ENCODE data around the gene CDK5.
"Not testable (repeated sequence)": the region's sequence is repeated elsewhere in the genome, so short reads cannot be mapped to it uniquely, and the experiment has no call there.

The CDK5 gene

DNA sequence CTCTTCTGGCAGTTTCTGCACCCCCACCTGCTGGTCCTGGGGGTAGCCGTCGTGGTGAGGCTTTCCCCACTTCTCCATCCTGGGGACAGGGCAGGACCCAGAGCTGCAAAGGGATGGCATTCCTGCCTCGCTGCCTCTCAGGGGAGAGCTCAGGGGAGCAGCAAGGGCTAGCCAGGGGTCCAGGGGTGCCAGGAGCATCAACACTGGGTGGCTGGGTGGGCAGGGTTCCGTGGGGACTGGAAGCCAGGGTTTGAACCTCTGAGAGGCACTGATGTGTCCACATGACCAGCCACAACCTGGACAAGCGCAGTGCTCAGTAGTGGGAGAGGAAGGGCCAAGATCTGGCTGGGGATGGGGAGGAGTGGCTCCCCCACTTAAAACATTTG lies 23.8 kb downstream of the CDK5 start:
- no peak for DNase-seq (ENCODE audit: low read depth)

DNA sequence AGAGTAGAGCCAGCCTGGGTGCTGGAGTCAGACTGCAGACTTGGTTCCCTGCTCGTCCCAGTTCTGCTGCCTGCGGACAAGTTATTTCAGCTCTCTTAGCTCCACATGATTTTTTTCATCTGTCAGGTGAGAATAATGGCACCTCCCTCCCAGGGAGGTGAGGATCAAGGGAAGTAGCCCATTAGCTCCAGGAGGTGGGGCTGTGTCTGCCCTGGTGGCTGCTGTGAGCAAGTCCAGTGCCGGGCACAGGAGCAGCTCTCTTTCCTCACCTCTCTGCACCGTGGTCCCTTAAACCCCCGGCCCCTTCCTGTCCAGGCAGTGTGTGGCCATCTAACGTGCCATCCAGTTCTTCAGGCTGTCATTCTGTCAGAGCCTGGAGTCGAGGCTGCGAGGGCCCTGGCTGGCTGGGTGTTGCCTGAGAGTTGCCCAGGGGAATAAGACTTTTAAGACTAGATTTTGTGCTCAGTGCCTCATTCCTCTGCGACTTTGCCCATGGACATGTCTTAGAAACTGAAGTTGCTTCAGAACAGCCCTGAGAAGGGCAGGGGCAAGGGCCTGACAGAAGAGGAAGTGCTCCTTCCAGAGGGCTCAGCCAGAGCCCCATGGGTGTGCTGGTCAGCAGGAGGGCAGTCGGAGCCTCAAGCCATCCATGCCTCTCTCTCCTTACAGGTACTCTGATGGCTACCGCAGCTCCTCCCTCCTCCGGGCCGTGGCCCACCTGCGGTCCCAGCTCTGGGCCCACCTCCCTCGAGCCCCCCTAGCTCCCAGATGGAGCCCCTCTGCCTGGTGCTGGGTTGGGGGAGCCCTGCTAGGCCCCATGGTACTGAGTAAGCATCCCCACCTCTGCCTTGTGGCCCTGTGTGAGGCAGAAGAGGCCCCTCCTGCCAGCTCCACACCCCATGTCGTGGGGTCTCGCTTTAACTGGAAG lies 24.5 kb downstream of the CDK5 start:
- DNase-seq (ENCODE audit: low read depth), result no peak

DNA sequence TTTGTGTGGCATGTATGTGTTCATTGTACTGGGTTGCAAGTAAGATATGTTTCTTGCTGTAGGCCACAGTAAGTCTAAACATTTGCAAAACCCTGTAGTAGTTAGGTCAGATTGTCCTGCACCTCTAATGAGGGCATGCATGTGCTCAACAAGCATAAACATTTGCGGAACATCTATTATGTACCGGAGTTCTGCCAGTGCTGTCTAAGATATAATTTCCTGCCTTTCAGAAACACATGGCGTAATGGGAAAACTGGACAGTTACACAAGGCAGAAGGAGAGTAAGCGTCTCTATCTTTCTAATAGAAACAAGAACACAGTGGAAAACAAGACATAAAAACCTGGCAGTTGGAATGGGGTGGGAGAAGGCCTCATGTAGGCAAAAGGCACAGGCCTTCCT lies 26.7 kb downstream of the CDK5 start:
- no peak for DNase-seq (ENCODE audit: low read depth)

DNA sequence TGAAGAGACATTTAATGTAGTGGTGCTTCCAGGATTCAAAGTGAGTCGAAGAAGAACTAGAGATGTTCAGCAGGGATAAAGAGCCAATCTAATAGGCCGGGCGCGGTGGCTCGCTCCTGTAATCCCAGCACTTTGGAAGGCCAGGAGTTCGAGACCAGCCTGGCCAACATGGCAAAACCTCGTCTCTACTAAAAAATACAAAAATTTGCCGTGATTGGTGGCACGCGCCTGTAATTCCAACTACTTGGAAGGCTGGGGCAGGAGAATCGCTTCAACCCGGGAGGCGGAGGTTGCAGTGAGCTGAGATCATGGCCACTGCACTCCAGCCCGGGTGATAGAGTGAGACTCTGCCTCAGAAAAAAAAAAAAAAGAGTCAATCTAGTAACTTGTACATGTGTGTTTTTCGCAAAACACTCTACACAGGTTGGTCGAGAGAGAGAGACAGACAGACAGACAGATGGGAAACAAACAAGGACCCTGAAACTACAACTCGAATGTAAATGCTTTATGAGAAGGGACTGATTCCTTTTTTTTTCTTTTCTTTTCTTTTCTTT lies 28.7 kb downstream of the CDK5 start:
- DNase-seq (ENCODE audit: low read depth), result no peak

DNA sequence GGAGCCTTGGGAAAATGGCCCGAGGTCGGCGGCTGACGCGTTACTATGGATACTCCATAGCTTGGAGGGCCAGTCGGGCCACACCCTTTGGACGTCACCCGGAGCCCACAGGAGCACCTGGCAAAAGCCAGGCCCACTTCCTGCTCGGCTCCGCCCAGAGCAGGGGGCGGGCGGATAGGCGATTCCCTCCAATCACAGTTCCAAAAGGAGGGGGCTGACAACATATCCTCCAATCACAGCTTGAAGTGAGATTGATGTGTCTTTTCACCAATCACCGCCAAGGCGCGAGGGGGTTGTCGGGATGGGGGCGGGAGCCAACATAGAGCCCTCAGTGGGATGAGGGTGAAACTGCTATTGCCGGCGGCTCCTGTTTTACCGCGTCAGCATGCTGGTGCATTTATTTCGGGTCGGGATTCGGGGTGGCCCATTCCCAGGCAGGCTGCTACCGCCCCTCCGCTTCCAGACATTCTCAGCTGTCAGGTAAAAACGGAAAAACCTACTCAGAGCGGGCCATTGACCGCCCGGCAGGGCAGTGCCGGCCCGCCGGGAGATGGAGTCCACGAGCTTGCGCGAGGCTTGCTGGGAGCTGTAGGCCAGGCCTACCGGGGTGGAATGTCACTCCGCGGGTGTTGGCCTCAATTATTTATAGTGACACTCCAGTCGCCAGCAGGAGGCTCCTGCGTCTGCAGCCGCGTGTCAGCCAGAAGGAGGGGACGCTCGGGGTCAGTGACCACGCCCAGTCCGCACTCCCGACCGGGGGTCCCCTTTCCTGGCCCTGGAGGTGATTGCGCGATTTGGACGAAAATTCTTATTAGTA lies 29.4 kb downstream of the CDK5 start, which contains the start of gene ABCB8:
Gene ABCB8, plus strand, starts transcription at position 320 of the 817 bp plus-strand sequence. Its CDS starts 66 bp downstream, at position 386.
- DNase-seq (ENCODE audit: low read depth), result peak; percentile 98

DNA sequence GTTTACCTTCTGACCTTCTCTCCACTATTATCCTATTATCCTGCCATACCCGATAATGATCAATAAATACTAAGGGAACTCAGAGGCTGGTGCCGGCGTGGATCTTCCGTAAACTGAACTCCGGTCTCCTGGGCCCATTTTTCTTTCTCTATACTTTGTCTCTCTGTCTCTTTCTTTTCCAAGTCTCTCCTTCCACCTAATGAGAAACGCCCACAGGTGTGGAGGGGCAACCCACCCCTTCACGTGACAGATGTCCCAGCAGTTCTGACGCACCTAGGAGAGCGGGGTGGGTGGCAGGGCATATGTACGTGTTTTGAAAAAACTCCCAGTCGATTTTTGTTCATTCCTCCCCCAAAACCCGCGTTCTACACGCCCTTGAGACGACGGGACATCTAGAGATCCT lies 30.0 kb downstream of the CDK5 start:
- not testable (repeated sequence) for DNase-seq (ENCODE audit: low read depth)

DNA sequence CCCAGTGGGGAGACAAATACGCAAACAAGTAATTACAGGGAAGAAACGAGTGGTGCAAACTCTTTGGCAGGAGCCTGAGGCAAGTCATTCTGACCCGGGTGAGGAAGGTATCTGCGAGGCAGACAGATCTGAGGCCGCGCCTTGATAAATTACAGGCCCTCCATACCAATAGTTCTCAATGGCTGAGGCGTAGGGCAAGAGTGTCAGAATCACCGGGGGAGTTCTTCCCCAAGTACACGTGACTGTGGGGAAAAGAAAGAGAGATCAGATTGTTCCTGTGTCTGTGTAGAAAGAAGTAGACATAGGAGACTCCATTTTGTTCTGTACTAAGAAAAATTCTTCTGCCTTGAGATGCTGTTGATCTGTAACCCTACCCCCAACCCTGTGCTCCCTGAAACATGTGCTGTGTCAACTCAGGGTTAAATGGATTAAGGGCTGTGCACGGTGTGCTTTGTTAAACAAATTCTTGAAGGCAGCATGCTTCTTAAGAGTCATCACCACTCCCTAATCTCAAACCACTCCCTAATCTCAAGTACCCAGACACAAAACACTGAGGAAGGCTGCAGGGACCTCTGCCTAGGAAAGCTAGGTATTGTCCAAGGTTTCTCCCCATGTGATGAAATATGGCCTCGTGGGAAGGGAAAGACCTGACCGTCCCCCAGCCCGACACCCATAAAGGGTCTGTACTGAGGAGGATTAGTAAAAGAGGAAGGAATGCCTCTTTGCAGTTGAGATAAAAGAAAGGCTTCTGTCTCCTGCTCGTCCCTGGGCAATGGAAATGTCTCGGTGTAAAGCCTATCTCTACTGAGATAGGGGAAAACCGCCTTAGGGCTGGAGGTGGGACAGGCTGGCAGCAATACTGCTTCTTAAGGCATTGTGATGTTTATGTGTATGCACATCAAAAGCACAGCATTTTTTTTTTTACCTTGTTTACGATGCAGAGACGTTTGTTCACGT lies 30.6 kb downstream of the CDK5 start:
- DNase-seq (ENCODE audit: low read depth), result not testable (repeated sequence)

DNA sequence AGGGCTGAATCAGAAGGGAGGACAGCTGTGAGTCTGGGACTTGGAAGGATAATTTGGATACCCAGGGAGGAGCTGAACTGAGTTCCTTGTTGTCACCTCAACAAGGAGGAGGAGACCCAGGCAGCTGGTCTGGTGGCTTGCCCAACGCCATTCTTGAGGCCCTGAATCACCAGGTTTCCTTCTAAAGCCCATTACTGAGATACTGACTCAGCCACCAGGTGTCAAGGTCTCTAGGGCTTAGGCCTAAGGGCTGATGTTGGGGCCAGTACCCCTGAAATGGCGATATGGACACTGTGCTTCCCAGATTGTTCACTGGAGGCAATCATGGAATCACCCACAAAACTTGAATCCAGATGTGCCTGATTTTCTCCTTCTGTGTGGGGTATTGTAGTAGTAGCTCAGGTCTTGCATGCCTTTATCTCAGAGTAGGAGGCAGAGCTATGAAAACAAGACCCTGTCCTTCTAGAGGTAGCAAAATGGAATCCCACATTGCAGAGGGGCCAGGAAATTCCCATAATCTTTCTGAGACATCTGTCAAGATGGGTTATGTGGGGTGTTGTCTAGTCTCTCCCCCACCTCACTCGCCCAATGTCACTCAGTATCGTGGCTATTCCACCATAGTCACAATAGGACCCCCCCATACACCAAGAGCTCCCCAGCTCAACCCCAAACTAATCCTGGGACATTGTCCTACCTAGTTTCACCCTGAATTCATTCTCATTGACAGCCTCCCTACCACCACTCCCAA lies 31.6 kb downstream of the CDK5 start:
- no peak for DNase-seq (ENCODE audit: low read depth)

DNA sequence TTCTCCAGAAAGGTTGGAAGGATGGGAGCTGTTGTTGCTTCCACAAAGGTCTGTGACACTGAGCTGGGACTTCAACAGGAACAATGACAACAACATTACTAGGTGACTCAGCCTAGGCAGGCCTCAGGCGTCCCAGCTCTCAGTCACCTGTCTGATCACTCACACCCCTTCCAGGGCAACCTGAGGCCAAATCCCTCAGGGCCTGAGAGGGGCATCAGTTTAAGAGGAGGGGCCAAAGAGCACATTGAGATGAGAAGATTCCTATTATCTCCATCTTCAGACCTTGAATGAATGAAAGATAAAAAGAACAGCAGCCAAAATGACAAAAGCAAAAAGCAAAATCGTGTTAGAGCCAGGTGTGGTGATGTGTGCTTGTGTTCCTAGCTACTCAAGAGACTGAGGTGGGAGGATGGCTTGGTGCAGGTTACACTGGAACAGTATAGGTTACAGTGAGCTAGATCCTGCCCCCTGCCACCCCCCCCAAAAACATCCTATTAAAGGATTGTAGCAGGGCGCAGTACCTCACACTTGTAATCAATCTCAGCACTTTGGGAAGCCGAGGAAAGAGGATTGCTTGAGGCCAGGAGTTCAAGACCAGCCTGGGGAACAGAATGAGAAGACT lies 33.2 kb downstream of the CDK5 start, which contains the start of gene ATG9B:
Gene ATG9B, minus strand, starts transcription at position 60 of the 622 bp plus-strand sequence. CDS start 71 bp downstream, outside the sequence.
- no peak for DNase-seq (ENCODE audit: low read depth)

DNA sequence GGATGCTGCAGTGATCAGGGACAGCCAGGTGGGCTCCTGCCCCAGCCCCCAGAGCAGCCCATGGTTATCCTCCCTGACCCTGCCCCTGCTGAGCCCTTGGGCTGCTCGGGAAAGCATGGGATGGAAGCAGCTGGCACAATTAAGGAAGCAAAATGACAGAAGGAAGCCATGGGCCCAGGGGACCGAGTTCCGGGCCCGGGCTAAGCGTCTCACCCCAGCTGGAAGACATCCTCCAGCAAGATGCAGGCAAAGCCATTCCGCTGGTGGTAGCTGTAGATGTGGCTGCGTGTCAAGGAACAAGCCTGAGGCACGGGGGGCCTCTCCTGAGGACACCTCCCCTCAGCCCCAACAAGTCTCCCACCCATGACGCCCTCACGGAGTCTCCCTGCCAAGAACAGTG lies 34.5 kb downstream of the CDK5 start:
- no peak for DNase-seq (ENCODE audit: low read depth)

DNA sequence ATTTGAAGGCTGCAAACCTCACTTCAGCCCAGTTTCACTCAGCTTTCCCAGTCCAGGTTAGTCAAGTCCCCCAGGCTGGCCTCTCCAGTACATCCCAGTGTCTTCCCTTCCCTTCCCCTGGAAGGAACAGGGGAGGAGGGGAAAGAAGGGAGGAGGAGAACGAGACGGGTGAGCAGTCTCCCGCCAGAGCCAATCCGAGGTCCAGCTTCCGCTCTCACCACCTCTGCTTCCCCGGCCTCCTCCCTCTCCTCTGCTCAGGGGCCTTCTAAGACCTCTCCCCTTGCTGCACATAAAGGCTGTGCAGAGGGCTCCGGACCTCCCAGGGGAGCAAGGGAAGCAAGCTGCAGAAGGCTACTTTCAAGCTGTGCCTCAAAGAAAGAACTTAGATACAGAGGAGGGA lies 37.5 kb downstream of the CDK5 start:
- no peak for DNase-seq (ENCODE audit: low read depth)

DNA sequence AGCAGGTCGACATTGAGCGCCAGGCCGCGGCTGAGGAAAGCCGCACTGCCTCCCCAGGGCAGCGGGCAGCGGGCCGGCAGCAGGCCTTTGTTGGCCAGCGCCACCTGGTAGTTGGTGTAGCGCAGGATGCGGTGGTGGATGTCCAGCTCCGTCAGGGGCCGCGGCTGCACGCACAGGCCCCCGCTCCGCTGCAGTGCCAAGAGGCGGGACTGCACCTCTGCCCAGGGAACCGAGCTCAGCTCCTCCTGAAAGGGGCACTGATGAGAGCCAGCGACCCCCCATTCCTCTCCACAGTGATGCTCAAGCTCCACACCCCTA lies 38.6 kb downstream of the CDK5 start:
- no peak for DNase-seq (ENCODE audit: low read depth)

DNA sequence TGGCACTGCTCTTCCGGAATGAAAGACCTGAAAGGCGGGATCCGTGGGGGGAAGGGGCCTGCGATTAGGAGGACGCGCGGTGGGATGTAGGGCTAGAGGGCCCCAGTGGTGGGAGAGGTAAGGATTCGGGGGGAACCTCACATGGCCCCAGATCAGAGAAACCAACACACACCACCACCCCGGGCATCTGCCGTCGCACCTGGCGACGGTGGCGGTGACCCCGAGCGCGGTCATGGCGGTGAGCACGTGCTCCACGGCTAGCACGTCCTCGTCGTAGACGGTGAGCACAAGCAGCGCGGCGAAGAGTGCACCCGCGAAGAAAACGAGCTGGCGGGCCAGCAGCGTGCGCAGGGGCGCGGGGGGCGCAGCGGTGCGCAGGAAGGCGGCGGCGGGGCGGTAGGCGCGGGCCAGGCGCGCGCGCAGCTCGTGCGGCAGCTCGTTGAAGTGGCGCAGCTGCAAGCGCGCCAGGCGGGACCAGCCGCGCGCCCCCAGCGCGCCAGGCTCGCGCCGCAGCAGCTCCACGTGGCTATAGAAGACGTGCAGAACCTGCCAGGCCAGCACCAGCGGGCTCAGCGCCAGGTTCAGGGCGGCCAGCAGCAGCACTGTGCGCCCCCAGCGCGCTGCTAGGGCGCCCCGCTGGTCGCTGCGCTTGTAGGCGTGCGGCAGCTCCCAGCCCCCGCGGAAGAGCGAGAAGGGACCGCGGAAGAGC lies 39.1 kb downstream of the CDK5 start:
- no peak for DNase-seq (ENCODE audit: low read depth)

DNA sequence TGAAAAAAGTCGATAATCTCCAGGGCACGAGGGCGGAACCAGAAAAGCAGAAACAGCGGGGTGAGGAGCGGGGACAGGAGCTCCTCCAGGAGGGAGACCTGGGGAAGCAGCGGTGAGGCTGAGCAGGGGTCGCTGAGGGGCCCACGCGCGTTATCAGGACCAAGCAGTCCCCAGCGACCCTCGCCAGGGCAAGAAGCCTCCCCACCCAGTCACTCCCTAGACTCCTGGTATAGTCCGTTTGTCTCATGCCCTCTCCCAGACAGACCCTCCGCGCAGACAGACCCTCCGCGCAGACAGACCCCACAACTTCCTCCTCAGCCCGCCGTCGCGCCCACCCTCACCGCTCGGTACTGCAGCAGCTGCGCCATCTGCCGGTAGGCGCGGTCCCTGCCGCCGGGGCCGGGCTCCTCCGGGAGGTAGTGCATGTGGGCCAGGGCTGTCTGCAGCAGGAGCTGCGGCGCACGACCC lies 39.7 kb downstream of the CDK5 start:
- peak; percentile 78 for DNase-seq (ENCODE audit: low read depth)

DNA sequence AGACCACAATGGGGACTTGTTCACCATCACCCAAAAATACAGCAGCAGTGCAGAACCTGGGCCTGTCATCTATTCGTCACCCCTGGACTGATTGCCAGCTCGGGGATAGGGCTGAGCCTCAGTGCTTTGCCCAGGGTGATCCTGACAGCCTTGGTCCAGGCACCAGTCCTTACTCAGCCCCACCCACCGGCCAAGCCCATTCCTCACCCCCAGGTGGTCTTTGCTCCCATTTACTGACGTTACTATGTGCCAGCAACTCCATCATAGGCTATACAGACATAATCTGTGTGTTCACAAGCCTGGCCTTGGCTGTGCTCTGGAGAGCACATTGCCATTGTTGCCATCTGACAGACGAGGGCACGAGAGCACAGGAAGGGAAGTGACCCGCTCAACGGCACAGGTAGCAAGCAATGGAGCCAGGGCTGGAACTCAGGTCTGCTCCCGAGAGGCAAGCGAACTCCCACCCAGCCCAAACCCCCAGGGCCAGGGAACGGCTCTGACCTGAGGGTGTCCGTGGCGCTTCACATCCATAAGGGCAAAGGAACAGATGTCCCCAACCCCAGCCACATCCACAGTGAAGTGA lies 40.2 kb downstream of the CDK5 start:
- DNase-seq (ENCODE audit: low read depth), result no peak

DNA sequence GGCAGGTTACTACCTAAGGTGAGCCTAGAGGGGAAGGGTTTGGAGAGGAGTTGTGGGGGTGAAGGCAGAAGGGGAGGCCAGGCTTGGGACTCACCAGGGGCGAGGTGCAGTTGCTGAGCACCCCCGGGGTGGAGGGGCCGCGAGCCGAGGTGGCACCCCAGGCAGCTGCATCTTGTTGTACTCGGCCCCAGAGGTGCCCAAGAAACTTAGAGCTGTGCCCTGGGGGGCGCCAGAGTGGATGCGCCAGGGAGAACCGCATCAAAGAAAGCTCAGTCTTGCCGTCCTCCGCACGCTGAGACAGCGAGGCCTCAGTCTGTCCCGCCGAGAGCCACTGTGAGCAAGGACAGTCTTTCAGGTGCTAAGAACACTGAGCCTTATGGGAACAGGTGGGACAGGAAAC lies 40.8 kb downstream of the CDK5 start:
- DNase-seq (ENCODE audit: low read depth), result no peak

DNA sequence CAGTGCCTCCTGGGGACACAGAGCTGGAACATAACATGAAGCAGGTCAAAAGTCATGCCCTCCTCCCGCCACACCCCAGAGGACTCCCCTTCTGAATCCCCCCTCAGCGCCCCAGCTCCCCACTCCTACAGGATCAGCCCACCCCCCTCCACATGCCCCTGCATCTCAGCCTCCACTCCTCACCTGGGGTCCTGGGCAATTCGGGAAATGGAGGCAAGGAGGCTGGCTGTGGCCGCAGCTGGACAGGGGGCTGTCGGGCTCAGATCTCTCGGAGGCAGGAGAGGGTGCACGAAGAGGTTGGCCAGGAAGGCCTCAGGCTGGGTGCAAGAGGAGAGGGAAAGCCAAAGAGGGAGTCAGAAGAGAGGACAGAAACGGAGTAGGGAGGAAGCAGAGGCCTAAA lies 41.2 kb downstream of the CDK5 start:
- DNase-seq (ENCODE audit: low read depth), result no peak

DNA sequence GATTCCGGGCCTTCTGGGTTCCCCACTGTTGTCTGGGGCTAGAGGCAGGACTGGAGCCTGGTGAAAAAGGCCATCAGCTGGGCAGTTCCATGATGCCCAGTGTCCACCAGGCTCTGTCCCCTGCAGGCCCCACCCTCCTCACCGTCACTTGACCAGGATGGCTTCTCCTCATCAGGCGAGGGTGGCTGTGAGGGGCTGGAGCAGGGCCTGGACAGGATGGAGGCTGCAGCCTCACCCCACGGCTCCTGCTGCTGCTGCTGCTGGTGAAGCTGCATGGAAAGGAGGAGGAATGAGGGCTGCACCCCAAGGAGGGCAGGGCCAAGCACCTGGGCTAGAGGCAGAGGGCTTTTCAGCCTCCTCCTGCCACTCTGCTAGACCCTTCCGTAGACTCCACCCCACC lies 41.7 kb downstream of the CDK5 start:
- DNase-seq (ENCODE audit: low read depth), result no peak

DNA sequence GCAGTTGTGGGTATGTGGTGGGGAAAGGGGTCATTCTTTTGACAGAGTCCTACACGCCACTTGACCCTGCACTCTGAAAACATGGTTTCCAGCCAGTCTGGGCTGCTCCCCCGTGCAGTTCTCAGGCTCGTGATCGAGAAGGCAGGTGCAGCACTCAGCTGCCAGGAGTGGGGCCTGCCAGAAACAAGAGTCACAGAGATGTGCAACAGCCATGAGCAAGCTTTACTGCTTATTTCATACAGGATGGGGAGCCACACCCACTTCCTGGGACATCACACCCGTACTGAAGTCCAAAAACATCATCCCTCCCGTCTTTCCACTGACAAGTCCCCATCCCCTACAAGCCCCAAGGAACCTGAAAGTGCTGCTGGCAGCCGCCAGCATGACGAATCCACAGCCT lies 42.7 kb downstream of the CDK5 start:
- no peak for DNase-seq (ENCODE audit: low read depth)

Measured in stimulated activated CD8-positive, alpha-beta memory T cell treated with anti-CD3 and anti-CD28 coated beads, Interleukin-15, amount 100 ng/mL, for 1 hour (primary cell).